ENCODE data around the gene SLC44A4.

SLC44A4 gene

DNA sequence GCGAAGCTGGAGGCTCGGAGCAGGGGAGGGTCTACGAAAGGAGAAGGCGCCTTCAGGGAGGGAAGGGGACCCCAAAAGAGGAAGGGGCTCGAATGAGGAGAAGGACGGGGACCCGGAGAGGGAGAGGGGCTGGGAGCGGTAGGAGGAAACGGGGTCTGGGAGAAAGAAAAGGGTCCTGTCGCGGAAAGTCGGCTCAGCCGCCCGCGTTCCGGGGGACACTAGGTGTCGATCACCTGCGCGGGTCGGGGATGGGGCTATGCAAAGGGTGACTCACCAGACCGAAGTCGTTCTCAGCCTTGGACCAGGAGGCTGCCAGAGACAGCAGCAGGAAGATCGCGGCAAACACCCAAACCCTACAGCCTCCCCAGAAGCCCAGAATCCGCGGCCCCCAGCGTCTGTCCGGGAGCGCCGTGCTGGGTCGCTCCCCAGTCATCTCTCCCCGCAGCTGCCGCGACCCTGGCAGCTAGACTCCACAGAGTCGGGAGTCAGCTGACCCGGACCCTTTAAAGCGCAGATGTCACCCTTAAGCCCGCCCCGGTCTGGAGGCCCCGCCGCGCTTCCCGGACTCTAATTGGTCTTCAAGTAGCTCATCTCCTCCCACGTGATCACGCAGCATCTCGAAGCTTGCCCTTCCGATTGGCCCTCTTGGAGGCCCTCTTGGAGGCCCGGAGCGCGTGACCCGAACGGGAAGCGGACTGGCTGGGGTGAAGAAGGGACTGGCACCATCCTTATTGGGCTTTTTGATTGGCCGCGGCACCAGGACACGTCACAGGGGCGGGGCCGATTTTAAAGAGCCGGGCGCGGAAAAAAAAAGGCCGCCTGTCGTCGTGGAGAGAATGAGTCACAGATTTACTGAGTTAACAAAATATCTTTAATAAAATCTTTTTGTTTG, 16.2 kb downstream of the SLC44A4 start, which contains the start of gene NEU1 (continued):
- TF ChIP-seq, protein P1, sequence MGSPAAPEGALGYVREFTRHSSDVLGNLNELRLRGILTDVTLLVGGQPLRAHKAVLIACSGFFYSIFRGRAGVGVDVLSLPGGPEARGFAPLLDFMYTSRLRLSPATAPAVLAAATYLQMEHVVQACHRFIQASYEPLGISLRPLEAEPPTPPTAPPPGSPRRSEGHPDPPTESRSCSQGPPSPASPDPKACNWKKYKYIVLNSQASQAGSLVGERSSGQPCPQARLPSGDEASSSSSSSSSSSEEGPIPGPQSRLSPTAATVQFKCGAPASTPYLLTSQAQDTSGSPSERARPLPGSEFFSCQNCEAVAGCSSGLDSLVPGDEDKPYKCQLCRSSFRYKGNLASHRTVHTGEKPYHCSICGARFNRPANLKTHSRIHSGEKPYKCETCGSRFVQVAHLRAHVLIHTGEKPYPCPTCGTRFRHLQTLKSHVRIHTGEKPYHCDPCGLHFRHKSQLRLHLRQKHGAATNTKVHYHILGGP (tag by site-specific recombination; IDR thresholded peaks at IDR 0.05) = no peak
- TF ChIP-seq ZNF664 (tag by site-specific recombination; IDR thresholded peaks at IDR 0.05) (0 out of 2 replicates have a peak, but pooled peaks have one; percentile 20), ZNF112 (tag by site-specific recombination; IDR thresholded peaks at IDR 0.05) (no peak), GLIS2 (tag by site-specific recombination; IDR thresholded peaks at IDR 0.05) (peak; percentile 92), ZNF76 (tag by site-specific recombination; IDR thresholded peaks at IDR 0.05; ENCODE audit: borderline replicate concordance, low read depth) (no peak), ZSCAN30 (tag by site-specific recombination; IDR thresholded peaks at IDR 0.05) (no peak), SP3 (tag by site-specific recombination; IDR thresholded peaks at IDR 0.05) (peak; percentile 72), ZNF843 (tag by site-specific recombination; IDR thresholded peaks at IDR 0.05) (peak; percentile 28; the same call in 1 of the 2 replicates), ZNF623 (tag by site-specific recombination; IDR thresholded peaks at IDR 0.05) (no peak), ZNF169 (tag by site-specific recombination; IDR thresholded peaks at IDR 0.05) (0 out of 2 replicates have a peak, but pooled peaks have one; percentile 19), ZNF692 (tag by site-specific recombination; IDR thresholded peaks at IDR 0.05) (peak; percentile 88), ZNF548 (tag by site-specific recombination; IDR thresholded peaks at IDR 0.05) (peak; percentile 75)

- ChIA-PET CTCF (interaction anchor here (1.6 to 7.0 kb wide), 3 partner anchors 28 to 132 kb away, joined by 3 to 53 read pairs (median 9); partner anchors contain the start of gene DDAH2), POLR2A (interaction anchor here (1.1 to 5.0 kb wide), 11 partner anchors 13 to 172 kb away, joined by 3 to 125 read pairs (median 11); partner anchors contain the start of genes CLIC1, DDAH2, DXO and HSPA1A)
- peaks cover 0 to 41% of the 10 kb centered on the region in 2 experiments; a peak in 2 of 3 replicates for H3K36me3 ChIP-seq (ENCODE audit: control insufficient read depth in 2 of 2, insufficient read depth in 1 of 2, low read length in 2 of 2)
- H3K9me3 ChIP-seq (ENCODE audit: control insufficient read depth, insufficient read depth, low read depth, low read length) = no peaks in the 10 kb centered on the region
- H3K27ac ChIP-seq (ENCODE audit: extremely low read depth, low read depth, low read length) = no peak overlapping the region
- no peaks in the 10 kb centered on the region for H3K4me1 ChIP-seq (ENCODE audit: control insufficient read depth, insufficient read depth, low read length)
- peak overlapping the region; percentile 82 for H3K4me3 ChIP-seq (ENCODE audit: low read depth, low read length)
- TF ChIP-seq PRDM2 (tag by site-specific recombination; IDR thresholded peaks at IDR 0.05; ENCODE audit: borderline replicate concordance) (no peak), ZNF76 (tag by site-specific recombination; IDR thresholded peaks at IDR 0.05; ENCODE audit: borderline replicate concordance, low read depth) (no peak), ZNF501 (tag by site-specific recombination; IDR thresholded peaks at IDR 0.05) (no peak), ZNF792 (tag by site-specific recombination; IDR thresholded peaks at IDR 0.05) (no peak), REPIN1 (tag by site-specific recombination; IDR thresholded peaks at IDR 0.05; ENCODE audit: low read depth) (no peak), ZNF324 (tag by site-specific recombination; IDR thresholded peaks at IDR 0.05) (no peak), ZSCAN23 (tag by site-specific recombination; IDR thresholded peaks at IDR 0.05) (no peak), KLF9 (tag by site-specific recombination; IDR thresholded peaks at IDR 0.05; ENCODE audit: low read depth) (no peak), ZNF341 (tag by site-specific recombination; IDR thresholded peaks at IDR 0.05; ENCODE audit: low read depth) (no peak), ZSCAN5A (tag by site-specific recombination; IDR thresholded peaks at IDR 0.05) (no peak), KLF7 (tag by site-specific recombination; IDR thresholded peaks at IDR 0.05; ENCODE audit: borderline replicate concordance) (no peak), ZNF175 (tag by site-specific recombination; IDR thresholded peaks at IDR 0.05) (no peak), ZNF701 (tag by site-specific recombination; IDR thresholded peaks at IDR 0.05) (no peak), ZNF2 (tag by site-specific recombination; IDR thresholded peaks at IDR 0.05) (no peak)
Measured at GRCh38 chr6:31861919-31862343, 16.9 kb downstream of the SLC44A4 start.
